PC-9 (cell line): Measurements from ENCODE around the gene PPIL1.

Source experiments
- CTCF ChIP-seq: fragments of 200-600 bp; sonication (generic); conservative IDR thresholded peaks from 2 replicates; pipeline ENCODE4 v1.6.1; 2017; ENCODE audit warnings: mixed run types, antibody characterized with exemption, mild to moderate bottlenecking, moderate library complexity
- EZH2 ChIP-seq: fragments of 200-600 bp; sonication (generic); IDR thresholded peaks from 2 replicates; pipeline ENCODE4 v1.8.0; 2017; ENCODE audit warnings: antibody characterized with exemption, low read depth

- no peak for TF ChIP-seq CTCF
- no peak for TF ChIP-seq EZH2
Observed at GRCh38 chr6:36856277-36856676, 18.3 kb downstream of the PPIL1 start.
